ENCODE results near the gene KCTD11. TPM values are rescaled to one million over a fixed set of nuclear protein-coding genes. Genes with fewer than 3 reads are reported as not detected.

The KCTD11 gene
- polyA plus RNA-seq, 1 experiment: 12.1 TPM

DNA sequence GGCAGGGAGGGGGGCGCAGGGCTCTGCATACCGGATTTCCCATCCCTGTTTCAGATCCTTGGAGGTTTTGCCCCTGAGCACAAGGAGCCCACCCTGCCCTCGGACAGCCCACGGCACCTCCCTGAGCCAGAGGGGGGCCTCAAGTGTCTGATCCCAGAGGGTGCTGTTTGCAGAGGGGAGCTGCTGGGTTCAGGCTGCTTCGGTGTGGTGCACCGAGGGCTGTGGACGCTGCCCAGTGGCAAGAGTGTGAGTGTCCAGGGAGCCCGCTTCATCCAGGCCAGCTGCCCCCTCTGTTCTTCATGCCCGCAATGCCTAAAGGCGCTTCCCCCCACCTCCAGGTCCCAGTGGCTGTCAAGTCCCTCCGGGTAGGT, 31.4 kb downstream of the KCTD11 start:
- no peak for TF ChIP-seq CTCF (IDR thresholded peaks at IDR 0.05; ENCODE audit: low read depth, low read length)
- peaks cover 8% of the 10 kb centered on the region for H3K9me3 ChIP-seq (ENCODE audit: control insufficient read depth, insufficient read depth, low read length)
- H3K27me3 ChIP-seq (ENCODE audit: control insufficient read depth, insufficient read depth, low read length): peaks cover 37% of the 10 kb centered on the region
- ChIA-PET CTCF (no interaction called here), POLR2A (interaction anchor here (0.6 kb wide), 1 partner anchor 151 kb away, joined by 5 read pairs; no protein-coding TSS in a partner anchor)
- no peak overlapping the region for H3K4me3 ChIP-seq (ENCODE audit: low read depth, low read length)
- DNase-seq (ENCODE audit: low read depth, low spot score): no peak
- H3K27ac ChIP-seq (ENCODE audit: low read depth, low read length): no peak overlapping the region

DNA sequence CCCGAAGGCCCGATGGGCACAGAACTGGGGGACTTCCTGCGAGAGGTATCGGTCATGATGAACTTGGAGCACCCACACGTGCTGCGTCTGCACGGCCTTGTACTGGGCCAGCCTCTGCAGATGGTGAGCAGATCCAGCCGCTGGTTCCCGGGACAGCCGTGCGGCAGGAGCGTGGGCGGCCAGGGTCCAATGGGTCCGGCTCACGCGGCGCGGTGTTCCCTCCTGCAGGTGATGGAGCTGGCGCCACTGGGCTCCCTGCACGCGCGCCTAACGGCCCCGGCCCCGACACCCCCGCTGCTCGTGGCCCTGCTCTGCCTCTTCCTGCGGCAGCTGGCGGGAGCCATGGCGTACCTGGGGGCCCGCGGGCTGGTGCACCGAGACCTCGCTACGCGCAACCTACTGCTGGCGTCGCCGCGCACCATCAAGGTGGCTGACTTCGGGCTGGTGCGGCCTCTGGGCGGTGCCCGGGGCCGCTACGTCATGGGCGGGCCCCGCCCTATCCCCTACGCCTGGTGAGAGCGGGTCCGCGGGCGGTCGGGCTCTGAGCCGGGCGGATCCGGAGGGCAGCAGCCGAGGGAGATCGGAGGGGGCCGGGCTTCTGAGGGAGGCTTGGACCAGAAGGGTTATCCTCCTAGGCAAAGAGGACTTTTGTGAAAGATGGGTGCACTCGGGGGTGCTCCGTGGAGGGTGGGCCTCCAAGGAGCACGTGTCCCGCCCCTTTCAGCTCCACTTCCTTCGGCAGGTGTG, 32.0 kb downstream of the KCTD11 start:
- no peak for DNase-seq (ENCODE audit: low read depth, low spot score)
- H3K27me3 ChIP-seq (ENCODE audit: control insufficient read depth, insufficient read depth, low read length): peaks cover 37% of the 10 kb centered on the region
- H3K9me3 ChIP-seq (ENCODE audit: control insufficient read depth, insufficient read depth, low read length): peaks cover 8% of the 10 kb centered on the region
- ChIA-PET POLR2A (interaction anchor here (0.6 kb wide), 1 partner anchor 151 kb away, joined by 5 read pairs; no protein-coding TSS in a partner anchor), CTCF (interaction anchor here (0.6 kb wide), 1 partner anchor 177 kb away, joined by 4 read pairs; no protein-coding TSS in a partner anchor)
- no peak for TF ChIP-seq CTCF (IDR thresholded peaks at IDR 0.05; ENCODE audit: low read depth, low read length)
- peak overlapping the region; percentile 52 for H3K4me3 ChIP-seq (ENCODE audit: low read depth, low read length)
- H3K27ac ChIP-seq (ENCODE audit: low read depth, low read length): no peak overlapping the region

DNA sequence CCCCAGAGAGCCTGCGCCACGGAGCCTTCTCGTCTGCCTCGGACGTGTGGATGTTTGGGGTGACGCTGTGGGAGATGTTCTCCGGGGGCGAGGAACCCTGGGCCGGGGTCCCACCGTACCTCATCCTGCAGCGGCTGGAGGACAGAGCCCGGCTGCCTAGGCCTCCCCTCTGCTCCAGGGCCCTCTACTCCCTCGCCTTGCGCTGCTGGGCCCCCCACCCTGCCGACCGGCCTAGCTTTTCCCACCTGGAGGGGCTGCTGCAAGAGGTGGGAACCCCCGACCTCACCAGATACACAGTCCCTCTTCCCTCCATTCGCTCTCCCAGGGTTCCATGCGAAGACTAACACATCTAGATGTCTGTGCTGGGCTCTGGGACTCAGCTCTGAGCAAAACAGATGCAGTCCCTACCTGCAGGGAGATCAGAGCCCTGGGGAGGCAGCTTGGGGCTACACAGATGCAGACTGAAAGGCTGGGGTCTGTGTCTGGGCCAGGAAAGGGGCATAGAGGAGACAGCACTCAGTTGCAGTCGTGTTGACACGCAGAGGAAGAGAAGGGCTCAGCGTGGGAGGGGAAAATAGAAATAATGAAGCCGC, 32.6 kb downstream of the KCTD11 start:
- CTCF ChIA-PET: interaction anchor here (0.6 kb wide), 1 partner anchor 176 kb away, joined by 4 read pairs; no protein-coding TSS in a partner anchor
- POLR2A ChIA-PET: interaction anchor here (0.5 kb wide), 1 partner anchor 119 kb away, joined by 4 read pairs; no protein-coding TSS in a partner anchor
- Histone ChIP-seq H3K9me3 (ENCODE audit: control insufficient read depth, insufficient read depth, low read length) (peaks cover 7% of the 10 kb centered on the region), H3K4me3 (ENCODE audit: low read depth, low read length) (peak overlapping the region; percentile 52), H3K27ac (ENCODE audit: low read depth, low read length) (no peak overlapping the region), H3K27me3 (ENCODE audit: control insufficient read depth, insufficient read depth, low read length) (peaks cover 34% of the 10 kb centered on the region)
- DNase-seq (ENCODE audit: low read depth, low spot score): no peak
- no peak for TF ChIP-seq CTCF (IDR thresholded peaks at IDR 0.05; ENCODE audit: low read depth, low read length)

DNA sequence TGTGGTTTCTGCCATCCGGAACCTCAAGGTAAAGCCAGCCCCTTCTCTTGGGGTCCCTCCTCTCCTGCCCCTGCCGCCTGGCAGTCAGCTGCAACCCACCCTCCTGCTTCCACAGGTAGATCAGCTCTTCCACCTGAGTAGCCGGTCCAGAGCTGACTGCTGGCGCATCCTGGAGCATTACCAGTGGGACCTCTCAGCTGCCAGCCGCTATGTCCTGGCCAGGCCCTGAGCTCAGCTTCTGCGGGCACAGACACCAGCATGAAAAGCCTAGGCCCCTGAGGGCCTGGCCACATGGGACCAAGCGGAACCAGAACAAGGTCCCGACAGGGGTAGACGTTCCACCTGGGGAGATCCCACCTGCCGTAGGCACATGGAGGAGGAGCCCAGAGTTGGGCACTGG, 36.9 kb downstream of the KCTD11 start:
- H3K4me3 ChIP-seq (ENCODE audit: low read depth, low read length): no peak overlapping the region
- no peak for DNase-seq (ENCODE audit: low read depth, low spot score)
- no peak overlapping the region for H3K27ac ChIP-seq (ENCODE audit: low read depth, low read length)
- H3K27me3 ChIP-seq (ENCODE audit: control insufficient read depth, insufficient read depth, low read length): no peaks in the 10 kb centered on the region
- TF ChIP-seq CTCF (IDR thresholded peaks at IDR 0.05; ENCODE audit: low read depth, low read length): no peak
- POLR2A ChIA-PET: no interaction called here
- H3K9me3 ChIP-seq (ENCODE audit: control insufficient read depth, insufficient read depth, low read length): no peaks in the 10 kb centered on the region; the same call in 1 of the 2 replicates
- CTCF ChIA-PET: no interaction called here

Measured in AG04450 (cell line).